Measurements from ENCODE around the gene YAE1. TPM values are rescaled to one million over a fixed set of nuclear protein-coding genes. Genes with fewer than 3 reads are reported as not detected.
A peak's percentile ranks its signal among the peaks of the same experiment; 100 is the strongest.

Gene YAE1
- total RNA-seq, 2 experiments from 2014 or later, result 17.7 to 20.1 TPM

DNA sequence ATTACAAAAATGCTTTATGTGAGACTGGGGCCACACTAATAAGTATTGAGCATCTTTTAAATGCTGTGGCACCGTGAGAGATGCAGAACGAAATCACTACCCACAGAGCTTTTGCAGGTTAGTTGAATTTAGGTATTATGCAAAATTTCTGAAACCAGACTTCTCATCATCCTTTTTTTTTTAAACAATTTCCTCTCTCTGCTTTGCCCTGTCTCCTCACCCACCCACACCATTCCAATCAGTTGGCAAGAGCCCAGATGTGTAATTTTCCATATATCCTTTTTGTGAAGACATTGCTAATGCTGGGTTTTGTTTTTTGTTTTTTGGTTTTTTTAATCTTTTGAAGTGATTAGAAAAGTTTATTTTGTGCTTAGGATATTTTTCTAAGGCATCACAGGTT lies 1.1 kb downstream of the YAE1 start:
- Mint-ChIP-seq H3K27ac (no peak overlapping the region), H3K9me3 (no peaks in the 10 kb centered on the region), H3K36me3 (peaks cover 10% of the 10 kb centered on the region), H3K4me1 (peaks cover 18% of the 10 kb centered on the region), H3K4me3 (peak overlapping the region; percentile 100), H3K27me3 (peaks cover 1% of the 10 kb centered on the region)
- DNase-seq (no peak), ATAC-seq (ENCODE audit: low read depth) (no peak)
- POLR2A ChIA-PET, result interaction anchor here (0.6 to 1.0 kb wide), 4 partner anchors 8 to 1334 kb away, joined by 3 to 10 read pairs (median 3); no protein-coding TSS in a partner anchor

DNA sequence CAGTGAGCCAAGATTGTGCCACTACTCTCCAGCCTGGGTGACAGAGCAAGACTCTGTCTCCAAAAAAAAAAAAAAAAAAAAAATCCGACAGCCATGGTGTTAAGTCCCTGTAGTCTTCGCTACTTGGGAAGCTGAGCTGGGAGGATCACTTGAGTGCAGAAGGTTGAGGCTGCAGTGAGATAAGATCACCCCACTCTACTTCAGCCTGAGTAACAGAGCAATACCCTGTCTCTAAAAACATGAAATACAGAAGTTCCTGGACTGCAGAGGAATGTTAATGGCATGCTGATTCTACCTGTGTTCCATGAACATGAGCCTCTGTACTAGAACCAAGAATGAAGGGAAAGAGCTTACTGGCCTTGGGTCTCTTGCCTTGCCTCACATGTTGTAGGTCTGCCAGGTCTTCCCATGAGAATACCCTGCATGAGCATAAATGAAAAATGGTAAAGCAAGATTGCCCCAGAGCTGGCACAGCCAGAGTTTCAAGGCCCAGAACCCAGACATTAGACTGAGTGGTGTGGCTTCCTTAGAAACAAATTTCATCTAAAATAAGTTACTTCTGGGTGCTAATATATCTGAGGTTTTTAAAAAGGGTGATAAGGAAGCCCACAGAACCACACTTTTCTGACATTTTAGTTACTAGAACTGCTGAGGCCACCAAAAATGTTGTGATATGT lies 8.6 kb downstream of the YAE1 start:
- Mint-ChIP-seq H3K4me3 (no peak overlapping the region), H3K9me3 (no peaks in the 10 kb centered on the region), H3K4me1 (peaks cover 4% of the 10 kb centered on the region), H3K36me3 (peaks cover 10% of the 10 kb centered on the region), H3K27me3 (no peaks in the 10 kb centered on the region), H3K27ac (no peak overlapping the region)
- ATAC-seq (ENCODE audit: low read depth) (no peak), DNase-seq (no peak)
- POLR2A ChIA-PET, result interaction anchor here (0.6 to 0.8 kb wide), 3 partner anchors 8 to 522 kb away, joined by 3 to 4 read pairs (median 3); no protein-coding TSS in a partner anchor

DNA sequence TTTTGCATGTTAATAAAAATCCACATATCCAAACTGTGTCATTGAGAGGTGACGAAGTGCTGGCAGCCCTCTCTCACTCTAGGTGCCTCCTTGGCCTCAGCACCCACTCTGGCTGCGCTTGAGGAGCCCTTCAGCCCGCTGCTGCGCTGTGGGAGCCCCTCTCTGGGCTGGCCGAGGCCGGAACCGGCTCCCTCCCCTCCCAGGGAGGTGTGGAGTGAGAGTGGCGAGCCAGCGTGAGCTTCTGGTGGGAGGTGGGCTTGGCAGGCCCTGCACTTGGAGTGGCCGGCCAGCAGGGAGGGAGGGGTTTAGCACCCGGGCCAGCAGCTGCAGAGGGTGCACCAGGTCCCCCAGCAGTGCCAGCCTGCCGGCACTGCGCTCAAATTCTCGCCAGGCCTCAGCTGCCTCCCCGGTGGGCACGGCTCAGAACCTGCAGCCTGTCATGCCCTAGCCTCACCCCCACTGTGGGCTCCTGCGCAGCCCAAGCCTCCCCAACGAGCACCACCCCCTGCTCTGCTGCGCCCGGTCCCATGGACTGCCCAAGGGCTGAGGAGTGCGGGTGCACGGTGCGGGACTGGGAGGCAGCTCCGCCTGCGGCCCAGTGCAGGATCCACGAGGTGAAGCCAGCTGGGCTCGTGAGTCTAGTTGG lies 11.1 kb downstream of the YAE1 start:
- POLR2A ChIA-PET, result no interaction called here
- H3K4me3 Mint-ChIP-seq, result no peak overlapping the region

DNA sequence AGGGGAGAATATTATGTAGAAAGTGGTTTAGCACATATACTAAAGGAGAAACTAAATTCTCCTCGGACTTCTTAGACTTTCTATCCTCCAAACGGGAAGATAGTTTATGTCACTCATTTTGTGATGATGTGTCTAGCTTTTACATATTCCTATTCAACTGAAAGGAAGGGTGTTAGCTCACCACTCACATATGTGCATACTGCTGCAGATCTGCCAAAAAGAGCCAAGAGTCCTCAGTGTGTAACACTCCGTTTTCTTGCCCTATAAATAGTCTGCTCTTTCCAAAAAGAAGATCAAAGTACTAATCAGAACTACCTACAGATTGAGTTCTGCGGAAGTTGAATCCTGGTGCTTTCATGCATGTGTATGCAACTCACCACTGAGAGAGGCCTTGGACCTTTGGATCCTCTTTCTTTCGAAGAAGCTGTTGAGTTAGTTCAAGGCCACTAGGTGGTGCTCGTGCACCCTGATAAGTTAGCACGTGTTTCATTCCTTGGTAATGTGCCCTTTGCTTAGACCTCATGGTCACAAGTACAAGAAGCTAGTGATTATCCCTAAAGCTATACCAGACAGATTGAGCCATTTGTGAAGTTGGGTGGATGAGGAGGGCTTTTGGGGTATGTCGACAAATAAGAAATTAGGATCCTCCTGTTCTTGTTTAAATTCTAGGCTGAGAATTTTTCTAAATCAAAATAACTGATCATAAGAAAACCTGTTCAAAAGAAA lies 14.1 kb downstream of the YAE1 start:
- no peak overlapping the region for H3K4me3 Mint-ChIP-seq
- peaks cover 9% of the 10 kb centered on the region for H3K4me1 Mint-ChIP-seq
- H3K36me3 Mint-ChIP-seq, result no peaks in the 10 kb centered on the region
- H3K27ac Mint-ChIP-seq, result no peak overlapping the region
- POLR2A ChIA-PET, result interaction anchor here (0.6 to 1.4 kb wide), 5 partner anchors 14 to 338 kb away, joined by 3 to 5 read pairs (median 3); no protein-coding TSS in a partner anchor
- ATAC-seq (ENCODE audit: low read depth) (peak; percentile 87), DNase-seq (peak; percentile 58)
- H3K9me3 Mint-ChIP-seq, result no peaks in the 10 kb centered on the region
- no peaks in the 10 kb centered on the region for H3K27me3 Mint-ChIP-seq

More for the DNA sequence above, 11.1 kb downstream of the YAE1 start:
- H3K9me3 Mint-ChIP-seq, result no peaks in the 10 kb centered on the region
- ATAC-seq (ENCODE audit: low read depth) (no peak), DNase-seq (no peak)
- H3K27ac Mint-ChIP-seq, result no peak overlapping the region
- peaks cover 4% of the 10 kb centered on the region for H3K36me3 Mint-ChIP-seq
- H3K4me1 Mint-ChIP-seq, result peaks cover 10% of the 10 kb centered on the region
- H3K27me3 Mint-ChIP-seq, result no peaks in the 10 kb centered on the region

DNA sequence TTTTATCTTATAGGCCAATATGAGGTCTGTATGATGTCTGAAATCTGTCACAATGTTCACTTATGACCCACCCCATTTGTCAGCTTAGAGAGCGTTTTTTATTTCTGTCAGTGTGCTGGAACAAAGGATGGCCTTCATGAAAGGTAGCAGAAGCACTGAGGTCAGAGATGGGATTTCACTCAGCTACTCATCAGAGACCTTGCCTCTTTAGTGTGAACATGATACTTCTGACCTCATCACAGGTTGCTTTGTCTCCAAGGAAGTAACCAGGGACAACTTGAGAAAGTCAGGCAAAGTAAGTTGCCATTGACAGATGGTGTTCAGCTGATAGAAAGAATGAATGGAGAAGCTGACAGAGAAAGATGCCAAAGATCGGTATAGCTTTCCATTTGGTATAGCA lies 16.3 kb downstream of the YAE1 start:
- Mint-ChIP-seq H3K9me3 (no peaks in the 10 kb centered on the region), H3K4me1 (peaks cover 9% of the 10 kb centered on the region), H3K36me3 (no peaks in the 10 kb centered on the region), H3K27me3 (no peaks in the 10 kb centered on the region), H3K27ac (no peak overlapping the region), H3K4me3 (no peak overlapping the region)
- POLR2A ChIA-PET, result interaction anchor here (0.5 to 1.5 kb wide), 2 partner anchors 41 to 551 kb away, joined by 3 to 4 read pairs; partner anchors contain the start of gene RALA
- ATAC-seq (ENCODE audit: low read depth), result no peak
- DNase-seq, result no peak

DNA sequence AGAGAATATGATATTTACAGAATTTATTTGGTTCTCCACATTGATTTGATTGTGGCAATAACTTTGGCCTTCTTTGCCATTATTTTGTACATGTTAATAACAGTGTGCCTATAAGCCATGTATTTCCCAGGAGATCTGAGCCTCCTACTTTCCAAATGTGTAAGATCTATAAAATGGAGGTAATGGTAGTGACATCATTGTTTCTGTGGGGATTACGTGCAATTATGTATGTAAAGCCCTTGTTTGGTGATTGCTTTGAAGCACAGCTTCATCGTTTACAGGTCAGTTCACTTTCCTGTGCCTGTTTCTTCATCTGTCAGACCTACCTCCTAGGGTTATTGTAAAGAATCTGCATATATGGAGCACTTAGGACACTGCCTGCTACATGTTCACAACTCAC lies 17.3 kb downstream of the YAE1 start:
- H3K4me1 Mint-ChIP-seq, result peaks cover 9% of the 10 kb centered on the region
- no peak overlapping the region for H3K27ac Mint-ChIP-seq
- POLR2A ChIA-PET, result no interaction called here
- no peak for DNase-seq
- no peaks in the 10 kb centered on the region for H3K36me3 Mint-ChIP-seq
- no peaks in the 10 kb centered on the region for H3K27me3 Mint-ChIP-seq
- ATAC-seq (ENCODE audit: low read depth), result no peak
- H3K9me3 Mint-ChIP-seq, result no peaks in the 10 kb centered on the region
- H3K4me3 Mint-ChIP-seq, result no peak overlapping the region

DNA sequence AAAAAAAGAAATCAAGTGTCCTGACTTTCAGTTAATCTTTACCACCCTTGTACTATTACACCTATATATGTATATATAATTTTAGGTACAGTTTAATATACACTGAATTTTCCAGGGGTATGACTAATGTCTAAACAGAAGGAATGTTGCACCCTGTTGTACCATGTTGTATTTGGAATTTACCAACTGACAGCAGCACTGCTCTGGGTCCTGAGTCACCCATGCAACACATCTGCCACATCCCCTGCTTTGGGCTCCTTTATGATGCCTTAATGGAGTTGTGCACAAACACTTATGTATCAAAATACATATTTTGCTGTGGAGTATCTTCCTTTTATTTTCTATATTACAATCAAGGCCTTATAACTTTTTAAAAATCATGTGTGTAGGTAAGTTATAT lies 21.2 kb downstream of the YAE1 start:
- Mint-ChIP-seq H3K36me3 (peaks cover 6% of the 10 kb centered on the region), H3K4me1 (peaks cover 21% of the 10 kb centered on the region), H3K27me3 (no peaks in the 10 kb centered on the region), H3K9me3 (peaks cover 7% of the 10 kb centered on the region), H3K4me3 (no peak overlapping the region), H3K27ac (no peak overlapping the region)
- no peak for DNase-seq
- POLR2A ChIA-PET, result interaction anchor here (0.9 kb wide), 1 partner anchor 37 kb away, joined by 5 read pairs; no protein-coding TSS in a partner anchor
- ATAC-seq (ENCODE audit: low read depth), result no peak

DNA sequence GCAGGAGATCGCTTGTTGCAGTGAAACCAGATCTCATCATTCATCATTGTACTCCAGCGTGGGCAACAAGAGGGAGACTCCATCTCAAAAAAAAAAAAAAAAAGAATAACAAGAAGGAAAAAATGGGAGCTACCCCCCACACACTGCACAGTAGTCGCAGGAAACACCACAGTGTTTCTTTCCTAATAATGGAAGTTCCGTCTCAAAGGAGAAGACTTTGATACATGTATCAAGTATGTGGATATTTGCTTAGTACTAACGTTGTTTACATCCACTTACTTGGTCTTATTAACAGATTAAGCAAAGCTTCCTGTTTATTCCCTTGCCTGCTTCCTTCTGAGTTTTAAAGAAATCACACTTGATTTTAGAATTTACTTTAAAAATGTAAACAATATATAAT lies 22.2 kb downstream of the YAE1 start:
- H3K4me1 Mint-ChIP-seq, result peaks cover 25% of the 10 kb centered on the region
- ATAC-seq (ENCODE audit: low read depth) (no peak), DNase-seq (no peak)
- peaks cover 6% of the 10 kb centered on the region for H3K36me3 Mint-ChIP-seq
- peaks cover 7% of the 10 kb centered on the region for H3K9me3 Mint-ChIP-seq
- POLR2A ChIA-PET, result interaction anchor here (0.7 to 2.1 kb wide), 5 partner anchors 35 to 1678 kb away, joined by 3 to 8 read pairs (median 4); partner anchors contain the start of gene RALA
- no peaks in the 10 kb centered on the region for H3K27me3 Mint-ChIP-seq
- H3K27ac Mint-ChIP-seq, result no peak overlapping the region
- no peak overlapping the region for H3K4me3 Mint-ChIP-seq

DNA sequence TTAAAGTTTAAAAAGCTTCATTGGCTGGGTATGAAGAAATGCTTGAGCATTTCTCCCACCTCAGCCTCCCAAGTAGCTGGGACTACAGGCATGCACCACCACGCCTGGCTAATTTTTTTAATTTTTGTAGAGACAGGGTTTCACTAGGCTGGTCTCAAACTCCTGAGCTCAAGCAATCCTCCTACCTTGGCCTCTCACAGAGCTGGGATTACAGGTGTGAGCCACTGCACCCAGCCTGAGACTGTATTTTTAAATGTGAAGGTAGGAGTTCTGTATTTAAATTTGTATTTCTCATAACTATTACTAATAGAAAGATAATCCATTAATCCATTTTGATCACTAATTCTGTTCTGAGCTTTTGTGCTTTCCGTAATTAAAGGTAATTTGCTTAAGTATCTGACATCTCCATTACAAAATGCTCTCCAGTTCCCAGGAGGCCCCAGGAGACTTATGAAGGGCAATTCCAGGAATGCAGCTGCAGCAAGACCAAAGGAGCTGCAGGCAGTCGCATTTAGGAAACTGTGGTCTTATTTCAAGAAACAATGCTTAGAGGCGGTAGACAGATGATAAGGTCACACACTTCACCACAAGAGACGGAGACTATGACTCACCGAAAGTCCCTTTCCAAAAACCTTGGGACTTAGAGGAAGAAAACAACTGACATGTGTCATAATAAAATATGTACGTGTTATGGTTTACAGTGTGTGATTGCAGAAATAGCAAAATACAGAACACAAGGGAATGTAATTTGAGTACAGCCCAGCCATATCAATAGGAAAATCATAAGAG lies 23.3 kb downstream of the YAE1 start:
- peaks cover 8% of the 10 kb centered on the region for H3K9me3 Mint-ChIP-seq
- H3K4me3 Mint-ChIP-seq, result peak overlapping the region; percentile 69
- peak overlapping the region; percentile 28 for H3K27ac Mint-ChIP-seq
- H3K36me3 Mint-ChIP-seq, result peaks cover 6% of the 10 kb centered on the region
- ATAC-seq (ENCODE audit: low read depth) (peak; percentile 90), DNase-seq (peak; percentile 30)
- peaks cover 28% of the 10 kb centered on the region for H3K4me1 Mint-ChIP-seq
- H3K27me3 Mint-ChIP-seq, result no peaks in the 10 kb centered on the region
- POLR2A ChIA-PET, result interaction anchor here (1.2 to 2.1 kb wide), 2 partner anchors 34 to 144 kb away, joined by 3 to 8 read pairs; partner anchors contain the start of gene RALA

DNA sequence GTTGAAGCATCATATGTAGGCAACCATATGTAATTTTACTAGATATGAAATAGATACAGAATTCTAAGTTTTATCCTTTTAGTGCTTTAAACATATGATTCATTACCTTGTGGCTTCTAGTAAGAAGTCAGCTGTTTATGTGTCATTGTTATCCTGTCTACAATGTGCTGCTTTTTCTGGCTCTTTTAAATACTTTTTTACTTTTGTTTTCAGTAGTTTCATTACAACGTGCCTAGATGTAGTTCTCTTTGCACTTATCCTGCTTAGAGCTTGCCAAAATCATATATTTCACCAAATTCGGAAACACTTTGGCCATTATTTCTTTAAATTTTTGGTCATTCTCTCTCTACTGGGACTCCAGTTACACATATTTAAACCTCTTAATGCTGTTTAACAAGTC lies 26.4 kb downstream of the YAE1 start:
- Mint-ChIP-seq H3K36me3 (peaks cover 6% of the 10 kb centered on the region), H3K27ac (no peak overlapping the region), H3K9me3 (peaks cover 8% of the 10 kb centered on the region), H3K4me1 (peaks cover 26% of the 10 kb centered on the region), H3K27me3 (no peaks in the 10 kb centered on the region), H3K4me3 (peak overlapping the region; percentile 3)
- ATAC-seq (ENCODE audit: low read depth) (peak; percentile 33), DNase-seq (no peak)
- POLR2A ChIA-PET, result interaction anchor here (0.6 to 1.3 kb wide), 3 partner anchors 16 to 141 kb away, joined by 3 to 7 read pairs (median 4); no protein-coding TSS in a partner anchor

DNA sequence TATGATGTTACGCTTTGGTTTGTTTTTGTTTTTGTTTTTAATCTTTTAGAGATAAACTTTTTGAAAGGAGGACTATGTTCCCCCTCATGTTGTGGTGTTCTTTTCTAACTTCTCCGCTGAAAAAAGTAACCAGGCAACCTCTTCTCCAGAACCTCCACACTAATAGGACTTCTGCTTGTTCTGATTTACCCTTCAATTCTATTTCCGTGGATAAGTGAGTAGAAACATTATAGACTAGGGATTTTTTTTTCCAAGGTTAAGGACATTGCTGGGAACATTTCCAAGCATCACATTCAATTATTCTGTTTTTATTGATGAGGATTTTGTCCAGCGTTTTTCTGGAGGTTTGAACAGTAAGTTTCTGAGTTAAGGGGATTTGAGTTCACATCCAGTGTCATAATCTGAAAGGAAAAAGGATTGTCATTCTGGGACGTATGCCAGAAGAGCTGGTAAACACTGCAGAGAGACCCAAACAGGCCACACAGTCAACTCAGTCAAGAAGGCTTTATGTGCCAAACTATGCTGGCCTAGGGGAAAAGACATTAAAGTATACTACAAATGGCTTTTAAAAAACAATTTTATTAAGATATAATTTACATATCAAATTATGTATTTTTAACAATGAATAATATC lies 28.9 kb downstream of the YAE1 start:
- POLR2A ChIA-PET, result no interaction called here
- ATAC-seq (ENCODE audit: low read depth) (no peak), DNase-seq (no peak)
- Mint-ChIP-seq H3K4me3 (no peak overlapping the region), H3K36me3 (peaks cover 6% of the 10 kb centered on the region), H3K9me3 (peaks cover 8% of the 10 kb centered on the region), H3K27ac (no peak overlapping the region), H3K27me3 (no peaks in the 10 kb centered on the region), H3K4me1 (peaks cover 17% of the 10 kb centered on the region)

DNA sequence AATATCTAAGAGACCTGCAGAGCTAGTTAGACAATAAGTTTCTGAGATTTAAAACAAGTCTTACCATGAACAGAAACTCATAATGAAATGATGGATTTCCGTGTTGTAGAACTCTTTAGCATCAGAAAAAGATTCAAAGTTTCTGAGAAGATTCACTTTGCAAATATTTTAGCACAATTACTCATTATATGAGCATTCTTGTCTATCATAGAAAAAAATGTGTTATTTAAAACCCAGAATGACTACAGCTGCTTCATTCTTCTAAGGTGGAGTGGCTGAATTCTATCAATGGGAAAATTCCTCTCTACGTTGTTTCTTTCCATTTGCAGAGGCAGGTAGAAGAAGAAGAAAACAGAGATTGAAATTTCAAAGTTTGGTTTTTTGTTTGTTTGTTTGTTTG lies 36.1 kb downstream of the YAE1 start:
- Mint-ChIP-seq H3K27me3 (no peaks in the 10 kb centered on the region), H3K4me3 (no peak overlapping the region), H3K36me3 (peaks cover 7% of the 10 kb centered on the region), H3K4me1 (peaks cover 26% of the 10 kb centered on the region), H3K27ac (no peak overlapping the region), H3K9me3 (peaks cover 12% of the 10 kb centered on the region)
- POLR2A ChIA-PET, result no interaction called here
- no peak for ATAC-seq (ENCODE audit: low read depth)
- no peak for DNase-seq

All from activated naive CD8-positive, alpha-beta T cell treated with anti-CD3 and anti-CD28 coated beads, Interleukin-2, amount 10 ng/mL, durations not matched to agents 7 days and 5 days (primary cell).